ENCODE data around the gene TENM4.

TENM4 gene

DNA sequence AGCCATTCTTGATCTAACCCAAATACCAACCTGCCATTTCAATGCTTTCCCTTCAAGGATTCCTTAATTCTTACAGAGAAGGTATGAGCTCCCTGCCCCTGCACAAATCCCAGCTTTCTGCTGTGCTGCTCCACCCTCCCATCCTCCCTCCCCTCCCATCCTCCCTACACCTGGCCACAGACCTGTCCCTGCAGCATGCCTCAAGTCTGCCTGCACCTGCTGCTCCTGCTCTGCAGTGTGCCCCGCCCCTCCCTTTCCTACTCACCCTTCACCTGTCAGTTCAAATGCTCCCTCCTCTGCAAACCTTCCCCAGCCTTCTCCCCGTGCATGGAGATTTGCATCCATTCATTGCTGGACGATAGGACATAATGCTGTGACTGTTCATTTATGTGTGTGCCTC lies 726.3 kb downstream of the TENM4 start:
- no peak for TF ChIP-seq POLR2AphosphoS5 (IDR thresholded peaks at IDR 0.05; ENCODE audit: low read depth, low read length)
- TF ChIP-seq, protein P1, sequence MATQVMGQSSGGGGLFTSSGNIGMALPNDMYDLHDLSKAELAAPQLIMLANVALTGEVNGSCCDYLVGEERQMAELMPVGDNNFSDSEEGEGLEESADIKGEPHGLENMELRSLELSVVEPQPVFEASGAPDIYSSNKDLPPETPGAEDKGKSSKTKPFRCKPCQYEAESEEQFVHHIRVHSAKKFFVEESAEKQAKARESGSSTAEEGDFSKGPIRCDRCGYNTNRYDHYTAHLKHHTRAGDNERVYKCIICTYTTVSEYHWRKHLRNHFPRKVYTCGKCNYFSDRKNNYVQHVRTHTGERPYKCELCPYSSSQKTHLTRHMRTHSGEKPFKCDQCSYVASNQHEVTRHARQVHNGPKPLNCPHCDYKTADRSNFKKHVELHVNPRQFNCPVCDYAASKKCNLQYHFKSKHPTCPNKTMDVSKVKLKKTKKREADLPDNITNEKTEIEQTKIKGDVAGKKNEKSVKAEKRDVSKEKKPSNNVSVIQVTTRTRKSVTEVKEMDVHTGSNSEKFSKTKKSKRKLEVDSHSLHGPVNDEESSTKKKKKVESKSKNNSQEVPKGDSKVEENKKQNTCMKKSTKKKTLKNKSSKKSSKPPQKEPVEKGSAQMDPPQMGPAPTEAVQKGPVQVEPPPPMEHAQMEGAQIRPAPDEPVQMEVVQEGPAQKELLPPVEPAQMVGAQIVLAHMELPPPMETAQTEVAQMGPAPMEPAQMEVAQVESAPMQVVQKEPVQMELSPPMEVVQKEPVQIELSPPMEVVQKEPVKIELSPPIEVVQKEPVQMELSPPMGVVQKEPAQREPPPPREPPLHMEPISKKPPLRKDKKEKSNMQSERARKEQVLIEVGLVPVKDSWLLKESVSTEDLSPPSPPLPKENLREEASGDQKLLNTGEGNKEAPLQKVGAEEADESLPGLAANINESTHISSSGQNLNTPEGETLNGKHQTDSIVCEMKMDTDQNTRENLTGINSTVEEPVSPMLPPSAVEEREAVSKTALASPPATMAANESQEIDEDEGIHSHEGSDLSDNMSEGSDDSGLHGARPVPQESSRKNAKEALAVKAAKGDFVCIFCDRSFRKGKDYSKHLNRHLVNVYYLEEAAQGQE (IDR thresholded peaks at IDR 0.05; ENCODE audit: insufficient read depth in 1 of 2, low read depth in 2 of 2, low read length in 2 of 2): no peak

DNA sequence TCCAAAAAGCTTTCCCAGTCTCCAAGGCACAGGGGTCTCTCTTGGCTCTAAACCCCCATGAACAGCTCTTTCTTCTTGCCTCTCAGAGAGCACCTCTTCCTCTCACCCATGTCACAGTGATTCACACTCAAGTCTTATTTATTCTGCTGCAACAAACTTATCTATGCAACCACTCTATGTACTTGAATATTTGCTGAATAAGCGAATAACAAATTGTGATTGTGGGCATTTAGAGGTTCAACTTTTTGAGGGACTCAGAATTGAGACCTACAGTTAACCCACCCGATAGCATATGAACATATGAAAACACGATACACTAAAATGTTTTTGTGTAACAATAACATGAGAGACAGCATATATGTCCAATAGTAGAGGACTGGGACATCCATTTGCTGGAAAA lies 729.1 kb downstream of the TENM4 start:
- TF ChIP-seq TAF1 (IDR thresholded peaks at IDR 0.05; ENCODE audit: borderline replicate concordance, insufficient read depth, low read length) (no peak), SIN3A (IDR thresholded peaks at IDR 0.05; ENCODE audit: borderline replicate concordance, insufficient read depth, low read length) (no peak), POLR2AphosphoS5 (IDR thresholded peaks at IDR 0.05; ENCODE audit: low read depth, low read length) (no peak), FOXP2 (optimal IDR thresholded peaks at IDR 0.05; ENCODE audit: borderline replicate concordance, extremely low read depth, extremely low read length, insufficient read depth) (no peak)
- TF ChIP-seq, protein P1 (IDR thresholded peaks at IDR 0.05; ENCODE audit: insufficient read depth in 1 of 2, low read depth in 2 of 2, low read length in 2 of 2): no peak

DNA sequence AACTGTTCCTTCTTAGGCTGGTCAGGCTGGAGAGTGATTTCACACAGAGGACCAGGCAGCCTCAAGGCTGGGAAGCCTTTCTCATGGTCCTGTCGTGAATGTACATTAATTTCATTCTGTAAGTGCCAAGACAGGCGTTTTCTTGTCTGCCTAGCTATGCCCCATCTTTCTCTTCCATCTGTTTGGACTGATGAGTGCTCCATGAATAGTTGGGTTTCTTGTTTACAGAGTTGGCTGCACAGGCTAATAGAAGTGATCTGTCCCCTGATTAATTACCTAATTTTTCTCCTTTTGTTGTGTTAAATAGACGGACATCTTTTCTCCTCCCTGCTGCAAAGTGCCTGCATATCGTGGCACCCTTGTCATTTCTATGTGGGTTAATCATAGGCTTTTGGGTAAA lies 730.4 kb downstream of the TENM4 start:
- TF ChIP-seq POLR2AphosphoS5 (IDR thresholded peaks at IDR 0.05; ENCODE audit: low read depth, low read length) (no peak), TAF1 (IDR thresholded peaks at IDR 0.05; ENCODE audit: borderline replicate concordance, insufficient read depth, low read length) (no peak), FOXP2 (optimal IDR thresholded peaks at IDR 0.05; ENCODE audit: borderline replicate concordance, extremely low read depth, extremely low read length, insufficient read depth) (no peak), SIN3A (IDR thresholded peaks at IDR 0.05; ENCODE audit: borderline replicate concordance, insufficient read depth, low read length) (no peak)
- TF ChIP-seq, protein P1 (IDR thresholded peaks at IDR 0.05; ENCODE audit: insufficient read depth in 1 of 2, low read depth in 2 of 2, low read length in 2 of 2): no peak

DNA sequence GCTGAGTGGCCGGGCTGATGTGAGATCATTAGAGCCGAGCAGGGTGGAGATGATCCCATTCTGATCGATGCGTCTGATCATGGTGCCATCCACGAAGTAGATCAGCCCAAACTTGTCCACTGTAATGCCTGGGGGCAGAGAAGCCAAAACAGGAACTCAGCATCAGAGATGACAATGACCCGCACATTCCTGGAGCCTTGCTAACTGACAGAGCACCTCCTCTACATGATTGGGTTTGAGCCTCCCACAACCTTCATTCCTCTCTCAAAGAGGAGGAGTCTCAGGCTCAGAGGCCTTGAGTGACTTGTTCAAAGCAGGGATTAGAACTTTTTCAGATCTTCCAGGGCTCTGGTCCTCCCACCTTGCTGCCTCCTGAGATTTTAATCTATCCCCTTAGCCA lies 732.4 kb downstream of the TENM4 start:
- no peak for TF ChIP-seq POLR2AphosphoS5 (IDR thresholded peaks at IDR 0.05; ENCODE audit: low read depth, low read length)
- TF ChIP-seq, protein P1 (IDR thresholded peaks at IDR 0.05; ENCODE audit: insufficient read depth in 1 of 2, low read depth in 2 of 2, low read length in 2 of 2): no peak
- TF ChIP-seq FOXP2 (optimal IDR thresholded peaks at IDR 0.05; ENCODE audit: borderline replicate concordance, extremely low read depth, extremely low read length, insufficient read depth): no peak
- no peak for TF ChIP-seq SIN3A (IDR thresholded peaks at IDR 0.05; ENCODE audit: borderline replicate concordance, insufficient read depth, low read length)
- no peak for TF ChIP-seq TAF1 (IDR thresholded peaks at IDR 0.05; ENCODE audit: borderline replicate concordance, insufficient read depth, low read length)

DNA sequence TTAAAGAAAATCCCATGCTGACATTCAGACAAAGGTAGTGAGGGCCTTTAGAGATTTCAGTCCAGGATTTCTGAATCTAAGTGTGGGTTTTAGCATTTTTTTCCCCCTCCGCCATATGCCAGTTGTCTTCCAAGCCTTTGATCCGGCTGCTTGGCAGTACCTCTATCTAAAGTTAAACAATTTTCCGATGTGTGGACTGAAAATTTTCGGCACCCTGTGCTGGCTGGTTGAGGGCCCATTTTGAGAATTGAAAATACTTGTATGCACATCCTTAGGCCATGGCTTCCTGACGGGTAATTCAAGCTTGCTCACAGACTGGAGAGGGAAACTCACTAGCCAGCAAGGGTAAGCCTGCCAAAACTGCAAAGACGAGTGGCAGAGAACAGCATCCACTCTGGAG lies 734.3 kb downstream of the TENM4 start:
- no peak for TF ChIP-seq POLR2AphosphoS5 (IDR thresholded peaks at IDR 0.05; ENCODE audit: low read depth, low read length)
- TF ChIP-seq FOXP2 (optimal IDR thresholded peaks at IDR 0.05; ENCODE audit: borderline replicate concordance, extremely low read depth, extremely low read length, insufficient read depth): no peak
- TF ChIP-seq TAF1 (IDR thresholded peaks at IDR 0.05; ENCODE audit: borderline replicate concordance, insufficient read depth, low read length): no peak
- no peak for TF ChIP-seq SIN3A (IDR thresholded peaks at IDR 0.05; ENCODE audit: borderline replicate concordance, insufficient read depth, low read length)
- TF ChIP-seq, protein P1 (IDR thresholded peaks at IDR 0.05; ENCODE audit: insufficient read depth in 1 of 2, low read depth in 2 of 2, low read length in 2 of 2): no peak
